Hematopoietic multipotent progenitor cell treated with erythropoietin and hydrocortisone succinate and interleukin-3 and kit ligand, for 4 days (in vitro differentiated cells): ENCODE data around the gene ATP6V0D1.

ENCODE experiments used
- DNase-seq: peaks from one replicate; pipeline ENCODE4 v3.0.0-alpha.2; 2015

Gene ATP6V0D1

DNA sequence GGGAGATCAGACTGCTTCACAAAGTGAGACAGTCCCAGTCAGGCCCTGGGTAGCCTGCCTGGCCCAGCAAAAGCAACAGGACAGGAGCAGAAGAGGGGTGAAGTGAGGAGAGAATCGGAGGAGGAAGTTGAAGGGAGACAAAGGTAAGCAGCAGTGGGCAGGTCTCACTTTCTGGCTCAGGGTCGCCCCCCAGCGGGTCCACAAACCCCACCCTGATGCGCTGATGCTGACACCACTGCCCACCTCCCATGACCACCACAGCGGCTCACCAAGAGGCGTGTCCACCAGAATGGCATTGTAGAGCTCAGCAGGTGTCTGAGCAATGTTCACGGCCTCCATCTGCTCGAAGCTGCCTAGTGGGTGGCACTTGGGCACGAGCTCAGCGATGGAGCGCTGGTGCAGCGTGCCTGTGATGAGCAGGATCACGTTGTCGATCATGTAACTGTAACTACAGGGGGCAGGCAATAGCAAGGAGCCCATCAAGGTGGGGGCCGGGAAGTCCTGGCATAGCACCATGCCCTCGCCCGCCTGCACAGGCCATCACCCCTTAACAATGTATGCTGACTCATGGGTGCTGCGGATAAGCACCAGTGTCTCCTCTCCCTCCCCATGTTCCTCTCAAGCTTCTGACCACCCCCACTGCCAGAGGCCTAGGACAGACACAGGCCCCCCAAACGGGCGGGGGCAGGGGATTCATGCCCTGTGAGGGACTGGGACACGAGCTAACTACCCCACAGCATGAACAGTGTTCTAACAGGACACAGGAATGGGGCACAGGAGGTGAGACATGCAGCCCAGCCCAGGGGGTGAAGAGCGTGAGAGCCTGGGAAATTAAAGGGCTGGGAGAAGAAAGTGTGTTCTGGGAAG lies 36.5 kb downstream of the ATP6V0D1 start:
- no peak for DNase-seq

DNA sequence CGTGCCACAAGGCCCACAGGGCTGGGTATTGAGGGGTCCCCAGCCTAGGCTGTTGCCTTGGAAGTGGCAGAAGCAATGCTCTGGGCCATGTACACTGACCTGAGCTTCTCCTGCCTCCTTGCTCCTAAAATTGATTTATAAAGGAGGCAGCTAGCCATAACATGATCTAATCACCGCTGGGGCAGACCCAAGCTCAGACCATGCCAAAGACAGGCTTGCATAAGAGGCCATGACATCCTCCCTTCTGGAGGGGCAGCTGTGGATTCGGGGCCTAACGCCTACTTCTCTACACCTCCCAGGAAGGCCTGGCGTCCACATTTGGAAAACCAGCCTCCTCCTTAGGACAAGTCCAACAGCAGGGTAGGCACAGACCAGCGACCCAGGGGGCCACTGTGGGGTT lies 37.7 kb downstream of the ATP6V0D1 start:
- no peak for DNase-seq

DNA sequence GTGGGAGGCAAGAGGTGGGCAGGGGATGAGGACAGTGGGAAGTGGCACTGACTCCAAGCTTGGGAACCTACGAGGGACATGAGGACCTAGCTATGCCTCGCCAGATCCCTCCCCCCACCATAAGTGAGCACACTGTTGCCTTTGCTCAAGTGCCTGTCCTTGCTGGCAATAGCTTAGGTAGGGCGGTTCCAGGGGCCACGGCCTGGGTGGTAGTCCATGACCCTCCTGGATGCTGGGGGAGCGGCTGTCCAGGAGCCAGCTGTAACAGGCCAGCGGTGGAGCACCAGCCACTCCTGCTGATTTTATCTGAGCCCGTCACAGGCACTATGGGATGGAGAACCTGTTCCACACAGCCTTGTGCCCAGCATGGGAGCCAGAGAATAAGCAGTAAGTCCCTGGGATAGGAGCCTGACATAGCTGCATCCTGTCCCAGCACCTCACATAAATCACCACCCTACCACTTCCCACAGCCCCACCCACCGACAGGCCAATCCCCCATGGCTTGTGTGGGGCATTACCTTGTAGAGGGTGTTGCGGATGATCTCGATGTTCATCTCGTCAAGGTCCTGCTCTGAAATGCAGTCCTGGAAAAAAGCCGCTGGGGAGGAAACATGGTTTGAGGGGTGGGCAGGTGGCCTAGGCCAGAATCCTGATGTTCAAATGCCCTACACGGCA lies 38.2 kb downstream of the ATP6V0D1 start:
- no peak for DNase-seq

DNA sequence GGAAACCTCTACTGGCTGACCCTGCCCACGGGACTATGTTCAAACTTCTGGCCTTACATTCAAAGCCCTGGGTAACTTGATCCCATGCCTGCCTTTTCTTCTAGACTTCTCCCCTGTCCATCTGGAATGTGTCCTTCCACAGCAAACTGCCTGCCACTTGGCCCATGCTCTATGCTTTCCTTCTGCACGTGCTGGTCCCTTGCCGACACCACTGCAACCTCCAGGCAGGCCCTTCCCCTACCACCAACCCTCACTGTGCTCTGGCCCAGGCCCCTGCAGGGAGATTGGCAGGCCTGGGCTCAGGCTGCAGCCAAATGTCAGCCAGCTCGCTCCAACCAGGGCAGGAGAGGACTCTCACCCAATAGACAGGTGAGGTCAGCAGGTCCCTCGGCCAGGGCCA lies 39.0 kb downstream of the ATP6V0D1 start:
- DNase-seq: no peak

DNA sequence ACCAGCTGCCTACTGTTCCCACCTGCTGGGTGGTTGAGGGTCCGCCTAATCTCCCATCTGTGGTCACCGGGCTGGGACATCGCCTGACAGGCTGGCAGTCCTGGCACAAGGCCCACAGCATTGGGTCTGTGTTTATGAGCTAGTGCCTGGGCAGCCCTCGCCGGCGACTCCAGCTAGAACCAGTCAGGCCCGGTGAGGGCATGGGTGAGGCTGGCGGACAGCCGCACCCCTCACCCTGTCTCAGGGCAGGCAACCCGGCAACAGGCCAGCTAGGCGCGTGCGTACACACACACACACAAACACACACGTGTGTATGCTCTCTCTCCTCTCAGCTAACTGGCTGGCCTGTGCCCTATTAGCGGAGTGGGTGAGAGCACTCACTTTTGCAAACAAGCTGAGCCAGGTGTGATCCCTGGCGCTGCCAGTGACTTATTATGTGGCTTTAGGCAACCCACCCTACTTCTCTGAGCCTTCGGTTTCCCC lies 39.6 kb downstream of the ATP6V0D1 start:
- peak; percentile 92 for DNase-seq

DNA sequence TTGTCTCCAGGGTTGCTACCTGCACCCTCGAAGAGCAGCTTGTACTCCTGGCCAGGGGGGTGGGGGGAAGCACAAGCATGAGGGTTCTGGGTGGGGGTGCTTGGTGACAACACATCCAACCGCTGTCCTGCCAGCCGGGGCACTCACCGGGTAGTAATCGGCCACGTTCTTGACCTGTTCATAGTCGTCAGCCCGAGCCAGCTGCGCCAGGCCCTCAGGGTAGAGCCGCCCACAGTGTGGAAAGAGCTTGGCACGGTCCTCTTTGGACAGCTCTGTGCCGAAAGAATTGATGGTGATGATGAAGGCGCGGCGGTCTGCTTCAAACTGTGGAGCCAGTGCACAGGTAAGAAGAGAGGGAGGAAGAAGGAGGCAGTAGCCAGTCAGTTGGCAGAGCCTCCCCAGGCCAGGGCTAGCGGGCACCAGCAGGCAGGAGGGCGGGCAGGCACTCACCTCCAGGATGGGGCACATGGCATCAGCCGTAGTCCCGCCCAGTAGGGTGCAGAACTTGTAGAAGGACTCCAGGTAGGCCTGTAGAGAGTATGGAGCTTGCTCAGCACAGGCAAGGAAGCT lies 42.0 kb downstream of the ATP6V0D1 start:
- no peak for DNase-seq

DNA sequence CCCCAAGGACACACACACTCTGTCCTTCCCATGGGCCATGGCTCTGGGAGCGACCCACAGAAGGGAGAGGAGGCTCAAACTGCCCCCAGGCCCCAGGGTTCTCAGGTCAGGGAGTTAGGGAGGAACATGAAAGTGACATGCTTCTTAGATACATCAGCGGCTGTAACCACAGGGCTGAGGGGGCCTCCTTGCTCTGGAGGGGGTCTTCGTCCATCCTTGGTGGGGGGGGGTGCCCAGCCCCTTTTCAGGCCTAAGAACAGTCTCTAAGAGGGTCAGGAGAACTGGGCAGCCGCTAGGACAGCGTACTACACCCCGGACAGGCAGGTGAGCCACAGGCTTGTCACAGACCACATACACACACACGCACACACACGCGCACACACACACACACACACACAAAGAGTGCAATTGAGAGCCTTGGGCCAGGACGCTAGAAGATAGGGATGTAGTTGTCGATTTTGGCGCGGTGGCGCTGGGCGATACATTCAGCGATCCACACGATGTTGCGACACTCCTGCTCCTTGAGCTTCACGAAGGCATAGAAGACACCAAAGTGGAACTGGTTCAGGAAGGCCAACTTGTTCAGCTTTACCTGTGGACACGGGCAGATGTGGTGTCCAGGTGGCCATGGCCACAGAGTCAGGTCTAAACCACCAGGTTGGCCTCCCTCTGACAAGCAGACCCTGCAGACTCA lies 42.7 kb downstream of the ATP6V0D1 start:
- no peak for DNase-seq

DNA sequence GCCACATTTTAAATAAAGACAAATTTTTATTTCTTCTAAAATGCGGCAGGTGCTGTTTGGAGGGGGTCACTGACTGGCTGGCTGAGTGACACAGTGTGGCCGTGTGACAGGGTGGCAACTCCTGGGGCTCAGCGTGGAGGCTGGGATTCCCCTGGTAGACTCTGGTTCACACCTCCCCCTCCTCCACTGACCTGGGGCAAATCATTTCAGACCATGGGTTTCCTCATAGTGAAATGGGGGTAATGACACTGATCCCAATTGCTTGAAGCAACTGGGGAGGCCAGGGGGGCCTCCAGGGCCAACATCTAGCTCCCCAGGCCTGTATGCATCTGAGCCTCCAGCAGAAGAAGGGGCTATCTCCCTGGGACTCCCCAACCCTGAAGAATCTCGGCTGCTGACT lies 43.4 kb downstream of the ATP6V0D1 start:
- no peak for DNase-seq

DNA sequence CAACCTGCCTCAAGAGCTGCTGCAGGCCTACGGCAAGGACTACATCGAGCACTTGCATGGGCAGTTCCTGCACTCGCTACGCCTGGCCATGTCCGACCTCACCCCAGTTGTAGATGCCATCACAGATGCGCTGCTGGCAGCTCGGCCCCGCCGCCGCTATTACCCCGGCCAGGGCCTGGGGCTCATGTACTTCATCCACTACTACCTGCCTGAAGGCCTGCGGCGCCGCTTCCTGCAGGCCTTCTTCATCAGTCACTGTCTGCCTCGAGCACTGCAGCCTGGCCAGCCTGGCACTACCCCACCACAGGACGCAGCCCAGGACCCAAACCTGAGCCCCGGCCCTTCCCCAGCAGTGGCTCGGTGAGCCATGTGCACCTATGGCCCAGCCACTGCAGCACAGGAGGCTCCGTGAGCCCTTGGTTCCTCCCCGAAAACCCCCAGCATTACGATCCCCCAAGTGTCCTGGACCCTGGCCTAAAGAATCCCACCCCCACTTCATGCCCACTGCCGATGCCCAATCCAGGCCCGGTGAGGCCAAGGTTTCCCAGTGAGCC lies 44.2 kb downstream of the ATP6V0D1 start:
- DNase-seq: no peak

DNA sequence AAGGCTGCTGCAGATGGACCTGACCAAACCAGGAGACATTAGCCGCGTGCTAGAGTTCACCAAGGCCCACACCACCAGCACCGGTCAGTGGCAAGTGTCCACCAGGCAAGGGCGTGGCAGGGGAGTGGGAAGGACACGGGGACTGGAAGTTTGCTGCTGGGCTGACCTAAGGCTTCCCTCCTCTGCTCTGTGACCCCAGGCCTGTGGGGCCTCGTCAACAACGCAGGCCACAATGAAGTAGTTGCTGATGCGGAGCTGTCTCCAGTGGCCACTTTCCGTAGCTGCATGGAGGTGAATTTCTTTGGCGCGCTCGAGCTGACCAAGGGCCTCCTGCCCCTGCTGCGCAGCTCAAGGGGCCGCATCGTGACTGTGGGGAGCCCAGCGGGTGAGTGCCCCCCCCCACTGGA lies 45.2 kb downstream of the ATP6V0D1 start:
- DNase-seq: no peak

DNA sequence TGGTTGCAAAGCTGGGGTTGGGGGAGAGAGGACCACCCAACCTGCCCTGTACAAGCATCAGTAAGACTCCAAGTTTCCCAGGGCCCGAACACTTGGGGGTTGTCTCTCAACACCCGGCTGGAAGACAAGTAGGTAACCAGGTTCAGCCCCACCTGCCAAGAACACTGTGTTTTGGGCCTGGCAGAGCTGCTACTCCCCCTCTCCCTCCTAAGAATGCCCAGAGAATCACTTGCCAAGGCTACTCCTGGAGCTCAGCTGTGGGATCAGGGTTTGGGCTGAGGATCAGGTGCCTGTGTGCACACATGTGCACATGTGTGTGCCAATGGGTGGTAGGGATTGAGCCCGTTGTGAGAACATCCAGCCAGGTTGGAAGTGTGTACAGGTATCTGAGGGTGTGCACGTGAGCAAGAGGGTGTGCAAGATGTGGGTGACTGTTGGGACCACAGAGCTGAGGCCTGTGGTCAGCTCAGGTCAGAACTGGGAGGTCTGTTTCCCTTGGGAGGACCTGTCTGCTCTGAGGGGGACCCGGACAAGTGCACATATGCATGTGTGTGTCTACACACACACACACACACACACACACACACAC lies 47.7 kb downstream of the ATP6V0D1 start:
- no peak for DNase-seq

DNA sequence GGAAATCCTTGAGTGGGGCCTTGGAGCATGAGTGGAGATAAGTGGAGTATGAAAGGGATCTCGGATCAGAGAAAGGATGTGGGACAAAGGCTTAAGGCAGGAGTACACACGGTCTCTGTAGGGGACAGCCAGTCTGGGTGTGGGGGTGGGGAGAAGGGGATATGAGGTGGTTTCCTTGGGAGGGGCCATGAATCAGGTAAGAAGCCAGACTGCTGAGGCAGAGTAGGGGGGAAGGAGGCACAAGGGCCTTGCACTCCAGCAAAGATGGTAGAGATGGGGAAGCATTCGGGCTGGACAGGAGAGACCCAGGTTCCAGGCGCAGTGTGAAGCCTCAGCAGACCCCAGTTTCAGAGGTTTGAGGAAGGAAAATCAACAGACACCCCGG lies 48.5 kb downstream of the ATP6V0D1 start:
- no peak for DNase-seq

DNA sequence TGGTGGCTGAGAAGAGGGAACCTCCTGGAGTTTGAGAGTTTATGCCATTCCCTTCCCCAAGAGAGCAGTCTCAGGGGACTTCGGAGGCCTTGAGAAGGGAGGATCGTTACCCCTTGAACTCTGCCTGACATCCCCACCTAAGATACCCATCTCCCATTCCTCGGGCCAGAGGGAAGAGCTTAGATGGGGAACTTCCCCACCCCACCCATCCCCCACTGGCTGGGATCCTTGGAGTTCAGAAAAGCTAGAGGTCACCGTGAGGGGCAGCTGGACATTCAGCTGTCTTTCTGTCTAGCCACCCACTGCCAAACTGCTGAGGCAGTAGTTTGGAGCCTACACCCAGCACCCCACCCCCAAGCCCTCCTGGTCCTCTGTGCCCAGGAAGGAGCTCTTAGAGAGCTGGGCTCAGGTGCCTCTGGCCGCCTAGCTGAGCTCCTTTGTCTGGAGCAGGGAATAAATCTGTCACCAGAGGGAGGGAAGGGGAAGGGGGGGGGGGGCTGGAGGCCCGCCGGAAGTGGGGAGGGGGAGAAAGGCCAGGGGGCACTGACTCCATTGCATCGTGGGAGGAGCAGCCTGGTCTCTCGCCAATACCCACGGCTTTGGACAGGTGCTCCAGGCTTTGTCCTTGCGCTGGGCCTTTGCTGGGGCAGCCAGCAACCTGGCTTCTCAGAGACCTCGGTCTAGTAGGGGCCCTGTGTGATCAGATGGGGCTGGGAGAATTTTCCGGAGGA lies 49.0 kb downstream of the ATP6V0D1 start:
- no peak for DNase-seq

DNA sequence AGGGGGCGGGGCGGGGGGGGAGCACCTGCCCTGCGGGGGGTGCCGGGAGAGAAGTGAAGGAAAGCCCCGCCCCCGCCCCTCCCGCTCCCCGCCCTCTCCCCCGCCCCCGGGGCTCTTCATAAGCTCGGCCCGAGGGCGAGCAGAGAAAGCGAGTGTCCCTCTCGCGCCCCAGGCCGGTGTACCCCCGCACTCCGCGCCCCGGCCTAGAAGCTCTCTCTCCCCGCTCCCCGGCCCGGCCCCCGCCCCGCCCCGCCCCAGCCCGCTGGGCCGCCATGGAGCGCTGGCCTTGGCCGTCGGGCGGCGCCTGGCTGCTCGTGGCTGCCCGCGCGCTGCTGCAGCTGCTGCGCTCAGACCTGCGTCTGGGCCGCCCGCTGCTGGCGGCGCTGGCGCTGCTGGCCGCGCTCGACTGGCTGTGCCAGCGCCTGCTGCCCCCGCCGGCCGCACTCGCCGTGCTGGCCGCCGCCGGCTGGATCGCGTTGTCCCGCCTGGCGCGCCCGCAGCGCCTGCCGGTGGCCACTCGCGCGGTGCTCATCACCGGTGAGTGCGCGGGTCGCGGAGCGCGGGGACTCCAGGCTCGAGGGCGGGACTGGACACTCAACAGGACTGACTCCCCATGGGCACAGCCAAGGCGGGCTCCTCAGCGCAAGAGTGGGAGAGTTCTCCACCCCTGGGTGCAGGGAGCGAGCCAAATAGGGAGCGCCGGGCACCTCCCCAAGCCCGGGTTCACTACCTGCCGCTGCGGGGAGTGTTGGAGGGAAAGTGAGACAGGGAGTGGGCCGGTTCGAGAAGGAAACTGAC lies 49.8 kb downstream of the ATP6V0D1 start, which contains the start of gene HSD11B2:
TSS of gene HSD11B2 (plus strand) at position 145 of the 798 bp plus-strand sequence. CDS start at position 273, 128 bp downstream.
- peak; percentile 67 for DNase-seq

DNA sequence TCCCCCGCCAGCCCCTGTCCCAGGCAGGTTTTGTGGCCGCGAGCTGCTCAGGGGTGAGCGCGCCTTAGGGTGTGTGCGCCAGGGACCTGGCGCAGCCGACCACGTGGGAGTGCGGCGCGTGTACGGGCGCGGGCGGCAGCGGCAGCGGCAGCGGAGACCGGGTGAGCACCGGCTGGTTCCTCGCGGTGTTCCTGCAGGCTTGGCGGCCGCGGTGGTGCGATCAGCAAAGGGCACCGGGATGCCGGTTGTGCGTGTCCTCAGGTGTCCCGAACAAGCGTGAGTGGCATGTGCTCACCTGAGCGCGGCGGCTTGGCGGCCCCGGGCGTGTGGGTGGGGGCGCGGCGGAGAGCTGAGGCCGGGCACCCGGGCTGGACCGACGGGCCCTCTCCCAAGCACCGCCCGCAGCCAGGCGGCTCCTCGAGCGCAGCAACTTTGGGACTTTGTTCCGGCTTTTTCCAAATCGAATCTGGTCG lies 50.4 kb downstream of the ATP6V0D1 start:
- DNase-seq: peak; percentile 40

DNA sequence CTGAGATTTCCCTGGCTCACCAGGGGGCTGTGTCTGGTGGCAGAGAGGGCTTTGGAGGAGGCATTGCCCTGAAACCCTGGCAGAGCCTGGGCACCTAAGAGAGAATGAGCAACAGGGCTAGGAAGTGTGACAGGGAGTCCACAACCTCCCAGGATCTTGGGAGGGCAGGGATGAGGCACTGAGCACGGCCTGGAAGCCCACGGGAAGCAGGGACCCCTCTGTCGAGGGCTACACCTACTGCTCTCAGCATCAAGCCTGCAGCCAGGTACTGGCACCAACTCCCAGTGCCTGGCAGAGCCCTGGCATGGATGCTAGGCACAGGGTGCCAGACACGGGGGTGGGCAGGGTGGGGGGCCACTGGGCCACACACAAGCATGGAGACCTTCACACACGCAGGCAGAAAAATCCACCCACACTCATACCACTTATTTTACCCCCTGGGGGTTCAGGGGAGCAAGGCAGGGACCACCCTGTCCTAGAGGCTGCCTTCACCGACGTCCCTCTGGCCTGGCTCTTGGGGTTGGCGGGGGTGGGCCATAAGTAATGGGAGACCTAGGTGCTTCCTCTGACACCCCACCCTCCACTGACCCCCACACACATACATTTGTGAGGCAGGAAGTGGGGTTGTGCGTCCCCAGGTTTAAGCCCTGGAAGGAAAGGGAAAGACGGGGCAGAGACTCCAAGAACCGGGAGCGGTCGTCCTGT lies 51.0 kb downstream of the ATP6V0D1 start:
- DNase-seq: no peak

DNA sequence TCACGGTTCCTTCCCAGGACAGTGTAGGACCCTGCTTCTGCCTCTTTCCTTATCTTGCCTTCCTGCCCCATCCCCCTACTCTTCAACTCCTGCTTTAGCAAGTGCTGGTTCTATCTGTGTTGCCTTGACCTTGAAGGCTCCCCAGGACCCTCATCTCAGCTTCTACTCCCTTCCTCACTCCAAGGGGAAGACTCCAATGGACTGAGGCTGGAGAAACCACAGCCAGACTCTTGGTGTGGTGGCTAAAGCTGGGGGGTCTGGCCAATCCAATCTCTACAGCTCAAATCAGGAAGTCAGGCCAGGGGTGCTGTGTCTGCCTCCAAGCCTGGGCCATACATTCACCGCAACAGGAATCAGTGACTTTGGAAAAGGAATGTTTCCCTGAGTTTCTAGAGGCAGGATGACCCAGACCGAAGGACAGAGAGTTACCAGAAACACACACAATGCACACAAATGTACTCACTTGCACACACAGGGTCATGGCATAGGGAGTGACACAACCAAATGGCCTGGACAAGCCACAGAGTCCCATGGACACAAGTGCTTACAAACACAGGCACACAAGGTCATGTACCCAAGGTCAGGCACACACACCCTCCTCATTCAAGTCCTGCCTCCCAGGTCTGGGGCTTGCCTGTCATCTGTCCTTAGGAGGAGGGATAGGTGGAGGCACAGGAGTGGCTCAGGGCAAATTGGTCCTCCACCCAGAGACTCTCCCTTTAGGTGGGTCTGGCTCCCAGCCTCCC lies 51.7 kb downstream of the ATP6V0D1 start:
- DNase-seq: no peak

DNA sequence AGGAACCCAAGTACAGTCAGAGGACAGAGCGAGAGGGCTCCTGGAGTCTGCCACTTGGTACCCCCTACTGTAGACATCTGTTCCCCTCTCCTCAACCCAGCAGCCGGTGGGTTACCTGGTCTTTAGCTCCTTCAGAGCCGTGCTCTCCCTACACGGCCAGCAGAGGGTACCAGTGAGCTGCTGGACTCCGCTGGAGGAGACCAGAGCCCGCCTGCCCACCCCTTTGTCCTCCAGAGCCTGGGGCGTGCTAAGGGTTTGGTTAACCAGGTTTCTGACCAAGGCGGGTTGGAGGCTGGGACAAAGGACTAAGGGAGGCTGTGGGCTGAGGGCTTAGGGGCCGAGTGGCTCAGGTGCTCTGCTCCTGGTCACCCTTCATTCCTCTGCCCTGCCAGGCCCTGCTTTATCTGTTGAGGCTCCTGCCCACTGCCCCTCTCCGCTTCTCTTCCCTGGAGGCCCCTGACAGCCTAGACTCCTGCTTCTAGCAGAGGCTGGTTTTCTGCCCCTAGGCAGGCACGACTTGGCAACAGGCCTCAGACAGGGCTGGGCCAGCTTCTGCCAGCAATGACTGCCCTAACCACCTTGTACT lies 52.7 kb downstream of the ATP6V0D1 start:
- peak; percentile 81 for DNase-seq

DNA sequence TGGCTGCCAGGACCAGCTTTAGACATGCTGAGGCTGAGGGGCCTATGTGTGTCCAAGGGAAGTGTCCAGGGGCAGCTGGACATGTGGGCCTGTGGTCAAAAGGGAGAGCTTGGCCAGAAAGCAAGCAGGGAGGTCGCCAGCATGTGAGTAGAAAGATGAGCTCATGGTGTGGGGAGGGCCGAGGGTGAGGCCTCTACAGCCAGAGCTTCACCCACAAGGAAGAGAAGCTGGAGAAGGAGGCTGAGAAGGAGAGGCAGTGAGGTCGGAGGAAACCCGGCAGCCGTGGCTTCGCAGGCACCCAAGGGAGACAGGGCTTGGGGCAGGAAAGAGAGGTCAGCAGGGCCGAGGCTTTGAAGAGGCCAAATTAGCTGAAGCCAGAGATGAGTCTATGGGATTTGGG lies 54.0 kb downstream of the ATP6V0D1 start:
- DNase-seq: no peak
